HCT116 (cell line): ENCODE measurements around the gene SPIN1. TPM values are rescaled to one million over a fixed set of nuclear protein-coding genes. Genes with fewer than 3 reads are reported as not detected.

Source experiments
- ATAC-seq: fragments of 200-7000 bp; cut with Tn5 transposase; 2 replicates; pipeline ENCODE4 v1.9.1; 2020; ENCODE audit warnings: mild to moderate bottlenecking, moderate library complexity
- BruUV-seq: library from RNA; stranded (reverse); fragments of 400-500 nt; replicated peaks from 2 replicates; lab custom pipeline; 2021; lab: Mats Ljungman, UMichigan
- CTCF ChIA-PET: fragments of 300-600 bp; sonication (Branson Sonifier 250); formaldehyde crosslinking; loops from one replicate; lab custom pipeline; 2021; ENCODE audit warnings: antibody characterized with exemption; lab: Charles Lee
- POLR2A ChIA-PET: fragments of 300-600, 350-600 bp; sonication (Branson Sonifier 250); formaldehyde crosslinking; loops from one replicate; lab custom pipeline; 2021; ENCODE audit warnings: antibody characterized with exemption; lab: Charles Lee
- RAD21 ChIA-PET, 2 experiments: fragments of 300-600 bp; sonication (Branson Sonifier 250); formaldehyde crosslinking; loops; one replicate each; lab custom pipeline; 2023; ENCODE audit warnings: low total read pairs in 2 of 2; ENCODE audit not compliant: uncharacterized antibody in 2 of 2, unreplicated experiment in 2 of 2, low non-redundant PET in 1 of 2; lab: Charles Lee
- DNase-seq: peaks from one replicate; pipeline ENCODE4 v3.0.0-alpha.2; 2010; ENCODE audit warnings: low read depth, low spot score
- H2AFZ ChIP-seq: fragments of 200-600 bp; shearing (Covaris generic), sonication (generic); 2 replicates; pipeline ENCODE4 v1.6.1; 2017; ENCODE audit warnings: low read depth, mixed run types, mixed read lengths, antibody characterized with exemption, low read length; ENCODE audit not compliant: poor library complexity, severe bottlenecking
- H3K27ac ChIP-seq: 2 replicates; pipeline ENCODE4 v1.5.1; 2012; ENCODE audit warnings: low read depth, low read length
- H3K27me3 ChIP-seq: fragments of 200-600 bp; sonication (generic); 2 replicates; pipeline ENCODE4 v1.6.1; 2016; ENCODE audit warnings: mixed run types, low read length, mixed read lengths; ENCODE audit not compliant: insufficient read depth
- H3K36me3 ChIP-seq, 2 experiments: fragments of 200-500 bp in 1 of 2; fragments of 200-600 bp in 1 of 2; sonication (Bioruptor generic) in 1 of 2; sonication (generic) in 1 of 2; 2 replicates each; pipeline versions ENCODE4 v1.5.1 to v1.6.1; 2014 to 2016; ENCODE audit warnings: low read length in 2 of 2, inconsistent platforms in 1 of 2, mixed read lengths in 1 of 2, mixed run types in 1 of 2; ENCODE audit not compliant: insufficient read depth in 2 of 2, control insufficient read depth in 1 of 2
- H3K4me1 ChIP-seq, 2 experiments: fragments of 200-600 bp in 1 of 2; sonication (generic) in 1 of 2; 2 replicates each; pipeline versions ENCODE4 v1.5.1 to v1.6.1; 2012 to 2017; ENCODE audit warnings: low read length in 2 of 2, inconsistent platforms in 1 of 2, mild to moderate bottlenecking in 1 of 2, mixed read lengths in 1 of 2, mixed run types in 1 of 2, moderate library complexity in 1 of 2; ENCODE audit not compliant: insufficient read depth in 2 of 2, control insufficient read depth in 1 of 2
- H3K4me2 ChIP-seq: fragments of 200-600 bp; sonication (generic); 2 replicates; pipeline ENCODE4 v1.6.1; 2017; ENCODE audit warnings: mixed run types, low read length, mixed read lengths
- H3K4me3 ChIP-seq, 2 experiments: fragments of 200-600 bp in 1 of 2; sonication (generic) in 1 of 2; replicated peaks in 1 of 2; 2 replicates each; pipeline ENCODE4 v1.5.1; 2011 to 2016; ENCODE audit warnings: low read length in 2 of 2, control low read depth in 1 of 2, low read depth in 1 of 2, mild to moderate bottlenecking in 1 of 2, mixed read lengths in 1 of 2, mixed run types in 1 of 2
- H3K79me2 ChIP-seq: fragments of 200-600 bp; sonication (generic); 2 replicates; pipeline ENCODE4 v1.6.1; 2017; ENCODE audit warnings: mild to moderate bottlenecking, mixed run types, low read length, moderate library complexity, mixed read lengths; ENCODE audit not compliant: insufficient read depth
- H3K9ac ChIP-seq: fragments of 200-600 bp; sonication (generic); 2 replicates; pipeline ENCODE4 v1.6.1; 2016; ENCODE audit warnings: low read length, mixed read lengths
- H3K9me2 ChIP-seq: fragments of 200-600 bp; sonication (generic), shearing (Covaris generic); 2 replicates; pipeline ENCODE4 v1.6.1; 2017; ENCODE audit warnings: mixed run types, mild to moderate bottlenecking, moderate library complexity; ENCODE audit not compliant: insufficient read depth
- H3K9me3 ChIP-seq, 2 experiments: fragments of 200-500 bp in 1 of 2; fragments of 200-600 bp in 1 of 2; sonication (Bioruptor generic) in 1 of 2; sonication (generic) in 1 of 2; 2 replicates each; pipeline ENCODE4 v1.6.1; 2014 to 2017; ENCODE audit warnings: low read length in 2 of 2, mixed read lengths in 2 of 2, inconsistent platforms in 1 of 2, low read depth in 1 of 2, mild to moderate bottlenecking in 1 of 2, mixed run types in 1 of 2, moderate library complexity in 1 of 2; ENCODE audit not compliant: control insufficient read depth in 1 of 2, insufficient read depth in 1 of 2
- H4K20me1 ChIP-seq: fragments of 200-600 bp; sonication (generic), shearing (Covaris generic); 2 replicates; pipeline ENCODE4 v1.6.1; 2017; ENCODE audit warnings: mixed run types, mild to moderate bottlenecking, moderate library complexity; ENCODE audit not compliant: insufficient read depth
- CBX3 ChIP-seq: IDR thresholded peaks from 2 replicates; pipeline ENCODE4 v1.6.1; 2012; ENCODE audit warnings: low read depth
- CEBPB ChIP-seq: IDR thresholded peaks from 2 replicates; pipeline ENCODE4 v1.6.1; 2012; ENCODE audit warnings: low read depth
- EGR1 ChIP-seq: IDR thresholded peaks from 2 replicates; pipeline ENCODE4 v1.6.1; 2012; ENCODE audit warnings: low read depth
- EZH2phosphoT487 ChIP-seq: fragments of 200-600 bp; IDR thresholded peaks from 2 replicates; pipeline ENCODE4 v1.6.1; 2018; ENCODE audit warnings: antibody characterized with exemption, borderline replicate concordance
- FOSL1 ChIP-seq: IDR thresholded peaks from 2 replicates; pipeline ENCODE4 v1.6.1; 2012; ENCODE audit warnings: low read depth
- MAX ChIP-seq: IDR thresholded peaks from 2 replicates; pipeline ENCODE4 v1.6.1; 2012
- RAD21 ChIP-seq: IDR thresholded peaks from 2 replicates; pipeline ENCODE4 v1.6.1; 2012; ENCODE audit warnings: low read depth, mild to moderate bottlenecking
- SIN3A ChIP-seq: IDR thresholded peaks from 2 replicates; pipeline ENCODE4 v1.6.1; 2012; ENCODE audit warnings: low read depth
- SRF ChIP-seq: IDR thresholded peaks from 2 replicates; pipeline ENCODE4 v1.6.1; 2012; ENCODE audit warnings: low read depth
- YY1 ChIP-seq: IDR thresholded peaks from 2 replicates; pipeline ENCODE4 v1.6.1; 2011; ENCODE audit warnings: low read length, low read depth, moderate library complexity, mild to moderate bottlenecking; ENCODE audit not compliant: insufficient replicate concordance; ENCODE audit errors: extremely low read depth
- ZFX ChIP-seq: fragments of 450-650 bp; IDR thresholded peaks from 2 replicates; pipeline ENCODE4 v1.6.1; 2017
- ZNF274 ChIP-seq: fragments of 200-500 bp; sonication (Bioruptor generic); IDR thresholded peaks from 2 replicates; pipeline ENCODE4 v1.6.1; 2014; ENCODE audit warnings: mild to moderate bottlenecking, low read depth, low read length, inconsistent platforms
- intact Hi-C: fragments of 100-400 bp; cut with micrococcal nuclease; formaldehyde crosslinking; loops from 2 replicates; pipeline ENCODE4 v1.10.0; 2022
- total RNA-seq: library from RNA; stranded (reverse); gene quantifications from one replicate; pipeline ENCODE4 v1.2.1, GENCODE V29; 2021; ENCODE audit not compliant: unreplicated experiment
- TF ChIP-seq, protein P1 (sequence below): IDR thresholded peaks from 2 replicates; pipeline ENCODE4 v1.6.1; 2011; ENCODE audit warnings: mild to moderate bottlenecking, low read length, moderate library complexity; ENCODE audit not compliant: insufficient replicate concordance; ENCODE audit errors: extremely low read depth

Gene SPIN1
- total RNA-seq, 1 experiment from 2014 or later: 74.0 TPM

- POLR2A ChIA-PET: no interaction called here
- DNase-seq: no peak
- no peaks in the 10 kb centered on the region for H3K36me3 ChIP-seq
- no peak for TF ChIP-seq EZH2phosphoT487
- no peak for TF ChIP-seq CBX3
- TF ChIP-seq ZFX: no peak
- TF ChIP-seq FOSL1: no peak
- no peak for TF ChIP-seq RAD21
- TF ChIP-seq EGR1: no peak
- TF ChIP-seq, protein P1, sequence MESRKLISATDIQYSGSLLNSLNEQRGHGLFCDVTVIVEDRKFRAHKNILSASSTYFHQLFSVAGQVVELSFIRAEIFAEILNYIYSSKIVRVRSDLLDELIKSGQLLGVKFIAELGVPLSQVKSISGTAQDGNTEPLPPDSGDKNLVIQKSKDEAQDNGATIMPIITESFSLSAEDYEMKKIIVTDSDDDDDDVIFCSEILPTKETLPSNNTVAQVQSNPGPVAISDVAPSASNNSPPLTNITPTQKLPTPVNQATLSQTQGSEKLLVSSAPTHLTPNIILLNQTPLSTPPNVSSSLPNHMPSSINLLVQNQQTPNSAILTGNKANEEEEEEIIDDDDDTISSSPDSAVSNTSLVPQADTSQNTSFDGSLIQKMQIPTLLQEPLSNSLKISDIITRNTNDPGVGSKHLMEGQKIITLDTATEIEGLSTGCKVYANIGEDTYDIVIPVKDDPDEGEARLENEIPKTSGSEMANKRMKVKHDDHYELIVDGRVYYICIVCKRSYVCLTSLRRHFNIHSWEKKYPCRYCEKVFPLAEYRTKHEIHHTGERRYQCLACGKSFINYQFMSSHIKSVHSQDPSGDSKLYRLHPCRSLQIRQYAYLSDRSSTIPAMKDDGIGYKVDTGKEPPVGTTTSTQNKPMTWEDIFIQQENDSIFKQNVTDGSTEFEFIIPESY: no peak
- no peak for TF ChIP-seq CEBPB
- no peak for TF ChIP-seq SIN3A
- no peak for TF ChIP-seq YY1
- no peak for TF ChIP-seq ZNF274
- TF ChIP-seq MAX: no peak
- TF ChIP-seq SRF: no peak
- TF ChIP-seq, all 23 proteins: peak for 0
- Histone ChIP-seq H3K4me3 (no peak overlapping the region), H2AFZ (no peak overlapping the region), H4K20me1 (no peaks in the 10 kb centered on the region), H3K4me1 (peaks cover 0 to 8% of the 10 kb centered on the region in 2 experiments; a peak in 1 of 4 replicates), H3K4me2 (no peak overlapping the region), H3K27ac (no peak overlapping the region), H3K9me2 (no peaks in the 10 kb centered on the region), H3K9ac (no peak overlapping the region), H3K27me3 (no peaks in the 10 kb centered on the region), H3K79me2 (no peaks in the 10 kb centered on the region), H3K9me3 (no peaks in the 10 kb centered on the region)
- no peak for ATAC-seq
- intact Hi-C loops: no loop called here
- BruUV-seq: no TSS peak
- CTCF ChIA-PET: no interaction called here
- RAD21 ChIA-PET: no interaction called here
These were observed 123.7 kb downstream of the SPIN1 start for GRCh38 chr9:88511906-88512305.
